GM10847 (cell line): ENCODE data around the gene KRTAP2-2.
"Not testable (repeated sequence)": the region's sequence is repeated elsewhere in the genome, so short reads cannot be mapped to it uniquely, and the experiment has no call there.

Experiments
- POLR2A ChIP-seq: IDR thresholded peaks from 2 replicates; pipeline ENCODE4 v1.6.1; 2011; ENCODE audit not compliant: insufficient read length; ENCODE audit errors: extremely low read depth

KRTAP2-2 gene

GRCh38 chr17:41055130-41055529 lies at the start of gene KRTAP2-2:
KRTAP2-2 (minus strand) TSS chr17:41055230; CDS start chr17:41055211, 19 bp downstream.
- not testable (repeated sequence) for TF ChIP-seq POLR2A

DNA sequence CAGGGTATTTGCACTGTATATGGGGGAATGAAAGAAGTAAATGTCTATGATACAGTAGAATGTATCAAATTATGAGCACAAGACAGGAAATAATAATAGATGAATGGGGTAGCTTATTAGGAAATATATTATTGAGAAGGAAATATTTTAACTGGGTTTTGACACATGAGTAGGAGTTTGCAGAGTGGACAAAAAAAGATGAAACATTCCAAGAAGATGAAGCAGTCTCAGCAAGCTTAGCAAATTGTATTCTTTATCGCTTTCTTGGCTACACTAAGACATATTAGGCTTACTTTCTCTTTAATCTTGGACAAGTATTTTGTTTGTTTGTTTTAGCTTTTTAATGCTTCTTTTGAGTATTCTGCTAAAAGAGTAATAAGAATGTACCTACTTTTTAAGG lies 48.9 kb upstream of the KRTAP2-2 start:
- no peak for TF ChIP-seq POLR2A

DNA sequence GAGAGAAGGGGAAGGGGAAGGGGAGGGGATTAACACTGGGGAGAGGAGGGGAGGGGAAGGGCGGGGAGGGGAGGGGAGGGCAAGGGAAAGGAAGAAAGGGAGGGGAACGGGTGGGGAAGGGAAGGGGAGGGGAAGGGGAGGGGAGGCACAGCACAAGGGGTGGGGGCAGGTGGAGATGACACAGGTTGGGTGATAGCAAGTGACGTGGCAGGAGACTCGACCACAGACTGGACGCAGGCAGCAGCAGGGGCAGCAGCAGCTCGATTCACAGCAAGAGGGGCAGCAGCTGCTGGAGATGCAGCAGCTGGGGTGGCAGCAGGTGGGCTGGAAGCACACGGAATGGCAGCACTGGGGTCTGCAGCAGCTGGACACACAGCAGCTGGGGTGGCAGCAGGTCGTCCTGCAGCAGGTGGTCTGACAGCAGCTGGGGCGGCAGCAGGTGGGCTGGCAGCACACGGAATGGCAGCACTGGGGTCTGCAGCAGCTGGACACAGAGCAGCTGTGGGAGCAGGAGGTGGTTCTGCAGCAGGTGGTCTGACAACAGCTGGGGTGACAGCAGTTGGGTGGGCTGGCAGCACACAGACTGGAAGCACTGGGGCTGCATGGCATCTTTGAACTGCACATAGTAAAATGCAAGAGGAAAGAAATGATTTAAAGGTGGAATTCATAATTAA lies 46.7 kb upstream of the KRTAP2-2 start, which contains the start of gene KRTAP4-16:
TSS of gene KRTAP4-16 (minus strand) at position 624 of the 674 bp plus-strand sequence. CDS start at position 624, 0 bp downstream.
- TF ChIP-seq POLR2A = no peak

- no peak for TF ChIP-seq POLR2A
These were observed 43.5 kb upstream of the KRTAP2-2 start for GRCh38 chr17:41098481-41098880.

DNA sequence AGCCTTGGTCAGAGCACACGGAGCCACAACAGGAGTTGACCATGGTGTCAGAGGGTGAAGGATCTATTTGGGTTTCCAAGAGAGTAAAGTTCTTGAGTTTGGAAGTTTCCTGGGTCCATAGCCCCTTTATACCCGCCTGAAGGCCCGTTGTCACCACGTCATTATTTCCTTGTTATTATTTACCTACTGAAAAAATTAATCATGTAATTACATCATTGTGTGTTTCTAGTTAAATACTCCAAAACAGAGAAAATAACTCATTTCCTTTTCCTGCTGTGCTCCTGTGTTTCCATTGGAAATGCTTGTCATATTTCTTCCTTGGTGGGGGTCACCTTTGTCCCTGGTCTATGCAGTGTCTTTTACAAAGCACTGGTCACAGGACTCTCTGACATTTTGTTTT lies 43.0 kb upstream of the KRTAP2-2 start, which contains the start of gene KRTAP4-8:
TSS of gene KRTAP4-8 (minus strand) at position 101 of the 400 bp plus-strand sequence. CDS start at position 43, 58 bp downstream.
- no peak for TF ChIP-seq POLR2A

DNA sequence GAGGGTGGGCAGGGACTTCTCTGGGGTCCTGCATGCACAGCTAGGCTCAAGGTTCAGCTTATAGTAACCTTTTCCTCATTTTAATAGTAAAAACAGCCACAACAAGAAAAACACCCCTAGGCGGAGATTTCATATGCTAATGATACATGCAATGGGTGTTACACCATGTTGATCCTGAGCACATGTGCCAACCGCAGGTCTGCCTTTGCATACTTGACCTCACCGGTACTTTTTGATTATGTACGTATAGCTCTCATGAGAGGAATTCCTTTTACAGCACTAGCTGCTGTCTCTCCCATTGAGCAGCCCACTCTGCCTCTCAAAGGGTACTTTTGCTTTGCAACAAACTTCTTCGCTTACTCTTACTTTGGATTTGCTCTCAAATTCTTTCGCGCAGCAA lies 41.0 kb upstream of the KRTAP2-2 start:
- TF ChIP-seq POLR2A = no peak

- not testable (repeated sequence) for TF ChIP-seq POLR2A
These were observed 29.2 kb upstream of the KRTAP2-2 start, which contains the start of gene KRTAP4-7 for GRCh38 chr17:41084100-41084856. KRTAP4-7 (plus strand) TSS chr17:41084150; CDS start chr17:41084207, 57 bp downstream.

DNA sequence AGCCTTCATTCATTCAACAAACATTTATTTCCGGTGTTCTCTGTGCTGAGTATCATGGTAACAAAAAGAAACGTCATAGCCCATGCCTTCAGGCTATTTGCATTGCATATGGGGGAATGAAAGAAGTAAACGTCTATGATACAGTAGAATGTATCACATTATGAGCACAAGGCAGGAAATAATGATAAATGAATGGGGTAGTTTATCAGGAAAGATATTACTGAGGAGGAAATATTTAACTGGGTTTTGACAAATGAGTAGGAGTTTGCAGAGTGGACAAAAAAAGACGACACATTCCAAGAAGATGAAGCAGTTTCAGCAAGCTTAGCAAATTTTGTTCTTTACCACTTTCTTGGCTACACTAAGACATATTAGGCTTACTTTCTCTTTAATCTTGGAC lies 27.6 kb upstream of the KRTAP2-2 start:
- no peak for TF ChIP-seq POLR2A

DNA sequence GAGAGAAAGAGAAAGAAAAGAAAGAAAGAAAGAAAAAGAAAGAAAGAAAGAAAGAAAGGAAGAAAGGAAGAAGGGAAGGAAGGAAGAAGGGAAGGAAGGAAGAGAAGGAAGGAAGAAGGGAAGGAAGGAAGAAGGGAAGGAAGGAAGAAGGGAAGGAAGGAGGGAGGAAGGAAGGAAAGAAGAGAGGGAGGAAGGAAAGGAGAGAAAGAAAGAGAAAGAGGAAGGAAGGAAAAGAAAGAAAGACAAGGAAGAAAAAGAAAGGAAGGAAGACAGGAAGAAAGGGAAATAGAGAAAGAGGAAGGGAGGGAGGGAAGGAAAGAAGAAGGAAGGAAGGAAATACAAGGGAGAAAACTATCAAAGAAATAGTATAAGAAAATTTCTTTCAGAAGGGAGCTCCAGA lies 21.8 kb upstream of the KRTAP2-2 start:
- TF ChIP-seq POLR2A = no peak

- no peak for TF ChIP-seq POLR2A
These were observed 18.6 kb upstream of the KRTAP2-2 start for GRCh38 chr17:41073676-41074075.

- TF ChIP-seq POLR2A = no peak
These were observed 16.8 kb upstream of the KRTAP2-2 start for GRCh38 chr17:41071606-41072360.

DNA sequence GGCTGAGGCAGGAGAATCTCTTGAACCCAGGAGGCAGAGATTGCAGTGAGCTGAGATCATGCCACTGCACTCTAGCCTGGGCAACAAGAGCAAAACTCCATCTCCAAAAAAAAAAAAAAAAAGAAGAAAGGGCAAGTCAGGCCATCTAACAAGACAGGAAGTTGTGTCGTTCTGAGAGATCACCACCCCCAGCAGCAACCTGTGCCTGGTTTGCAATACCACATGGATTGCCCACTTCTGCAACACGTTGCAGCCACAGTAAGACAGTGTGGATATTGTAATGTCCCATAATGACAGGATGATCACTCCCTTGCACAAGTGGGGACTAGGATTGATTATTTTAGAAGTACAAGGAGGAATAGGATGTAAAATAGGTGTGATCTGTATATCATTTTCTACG lies 14.0 kb upstream of the KRTAP2-2 start:
- no peak for TF ChIP-seq POLR2A

GRCh38 chr17:41067281-41067680 lies 12.3 kb upstream of the KRTAP2-2 start:
- TF ChIP-seq POLR2A = no peak

GRCh38 chr17:41065829-41066624 lies 11.0 kb upstream of the KRTAP2-2 start, which contains the start of gene KRTAP2-4:
KRTAP2-4 (minus strand) TSS chr17:41065879; CDS start chr17:41065845, 34 bp downstream.
- TF ChIP-seq POLR2A = no peak
